Epidermal melanocyte (primary cell): ENCODE results near the gene FAM227B.
"Not testable (repeated sequence)": the region's sequence is repeated elsewhere in the genome, so short reads cannot be mapped to it uniquely, and the experiment has no call there.

Source experiments
- DNase-seq: peaks from one replicate; pipeline ENCODE4 v3.0.0; 2011; ENCODE audit warnings: low spot score; ENCODE audit not compliant: insufficient read length

FAM227B gene

GRCh38 chr15:49620658-49621368 lies at the start of gene FAM227B, which contains the start of gene DTWD1:
Gene FAM227B, minus strand, starts transcription at chr15:49620818. Its CDS starts 5,647 bp downstream, at chr15:49615171.
Gene DTWD1, plus strand, starts transcription at chr15:49621048. Its CDS starts 4,120 bp downstream, at chr15:49625168.
- peak; percentile 70 for DNase-seq

- DNase-seq = no peak
Measured at GRCh38 chr15:49669288-49669687, 48.7 kb upstream of the FAM227B start.

- not testable (repeated sequence) for DNase-seq
Measured at GRCh38 chr15:49666486-49666885, 45.9 kb upstream of the FAM227B start.

- DNase-seq = no peak
Measured at GRCh38 chr15:49664716-49665115, 44.1 kb upstream of the FAM227B start.

GRCh38 chr15:49656734-49657133 lies 36.1 kb upstream of the FAM227B start:
- DNase-seq = no peak

- DNase-seq = no peak
Measured at GRCh38 chr15:49652922-49653321, 32.3 kb upstream of the FAM227B start.

GRCh38 chr15:49650676-49651075 lies 30.1 kb upstream of the FAM227B start:
- no peak for DNase-seq

- DNase-seq = no peak
Measured at GRCh38 chr15:49649987-49650386, 29.4 kb upstream of the FAM227B start.

- no peak for DNase-seq
Measured at GRCh38 chr15:49646891-49647290, 26.3 kb upstream of the FAM227B start.

GRCh38 chr15:49645941-49646340 lies 25.3 kb upstream of the FAM227B start:
- DNase-seq = no peak

- no peak for DNase-seq
Measured at GRCh38 chr15:49645277-49645676, 24.7 kb upstream of the FAM227B start.

- DNase-seq = no peak
Measured at GRCh38 chr15:49644364-49644794, 23.8 kb upstream of the FAM227B start.

- no peak for DNase-seq
Measured at GRCh38 chr15:49637857-49638256, 17.2 kb upstream of the FAM227B start.

GRCh38 chr15:49628379-49628778 lies 7.8 kb upstream of the FAM227B start:
- no peak for DNase-seq

- no peak for DNase-seq
Measured at GRCh38 chr15:49627407-49627877, 6.8 kb upstream of the FAM227B start.

- DNase-seq = no peak
Measured at GRCh38 chr15:49625460-49626036, 4.9 kb upstream of the FAM227B start.

- peak; percentile 77 for DNase-seq
Measured at GRCh38 chr15:49624056-49624455, 3.4 kb upstream of the FAM227B start.

- no peak for DNase-seq
Measured at GRCh38 chr15:49622561-49622960, 1.9 kb upstream of the FAM227B start.

GRCh38 chr15:49621887-49622286 lies 1.3 kb upstream of the FAM227B start:
- DNase-seq = no peak

GRCh38 chr15:49621401-49621811 lies 788 bp upstream of the FAM227B start:
- no peak for DNase-seq

GRCh38 chr15:49620199-49620598 lies 419 bp downstream of the FAM227B start:
- peak; percentile 22 for DNase-seq

- DNase-seq = no peak
Measured at GRCh38 chr15:49619226-49619625, 1.4 kb downstream of the FAM227B start.

GRCh38 chr15:49612240-49612639 lies 8.4 kb downstream of the FAM227B start:
- DNase-seq = not testable (repeated sequence)
